HG03175 (cell line): ENCODE results near the gene RAB5B.
"Not testable (repeated sequence)": the region's sequence is repeated elsewhere in the genome, so short reads cannot be mapped to it uniquely, and the experiment has no call there.

ENCODE experiments used
- ATAC-seq: cut with Tn5 transposase; IDR thresholded peaks from one replicate; pipeline ENCODE4 v1.9.1; 2021; ENCODE audit warnings: mild to moderate bottlenecking, moderate library complexity; ENCODE audit not compliant: unreplicated experiment

The RAB5B gene

DNA sequence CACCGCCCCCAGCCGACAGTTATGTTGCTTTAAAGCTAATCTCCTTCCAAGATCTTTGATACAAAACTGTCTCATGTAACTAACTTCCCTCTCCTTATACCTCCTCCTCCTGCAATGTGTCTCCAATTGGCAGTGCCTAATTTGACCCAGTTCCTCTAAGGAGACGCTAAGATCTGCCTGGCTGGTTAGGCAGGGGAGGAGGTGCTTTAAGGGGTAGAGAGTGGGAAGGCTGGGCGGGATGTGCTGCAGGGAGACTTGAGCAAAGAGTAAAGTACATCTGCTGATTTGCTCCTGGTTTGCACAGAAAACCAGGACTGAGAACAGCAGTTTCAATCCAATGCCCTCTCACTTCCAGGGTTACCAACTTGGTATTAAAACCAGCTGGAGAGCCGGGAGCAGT, 39.6 kb downstream of the RAB5B start:
- ATAC-seq, result no peak

GRCh38 chr12:56014205-56014604, 40.3 kb downstream of the RAB5B start:
- ATAC-seq, result no peak

DNA sequence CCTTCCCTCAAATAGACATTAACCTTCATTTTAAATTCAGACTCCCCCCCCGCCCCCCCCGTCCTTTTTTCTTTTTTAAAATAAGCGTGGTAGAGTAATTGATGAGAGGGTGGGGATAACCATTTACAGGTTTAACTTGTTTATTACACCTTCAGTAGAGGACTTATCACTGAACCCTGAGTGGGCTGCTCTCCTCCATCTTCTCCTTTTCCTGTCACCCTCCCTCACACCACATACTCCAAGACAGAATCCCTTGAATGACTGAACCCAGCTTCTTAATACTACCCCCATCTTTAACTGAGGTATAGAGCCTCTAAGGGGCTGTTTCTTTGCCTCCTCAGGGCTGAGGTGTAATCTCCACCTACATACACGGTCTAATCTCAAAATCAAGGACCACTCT, 43.3 kb downstream of the RAB5B start:
- no peak for ATAC-seq

GRCh38 chr12:56018356-56018755, 44.5 kb downstream of the RAB5B start:
- ATAC-seq, result no peak

DNA sequence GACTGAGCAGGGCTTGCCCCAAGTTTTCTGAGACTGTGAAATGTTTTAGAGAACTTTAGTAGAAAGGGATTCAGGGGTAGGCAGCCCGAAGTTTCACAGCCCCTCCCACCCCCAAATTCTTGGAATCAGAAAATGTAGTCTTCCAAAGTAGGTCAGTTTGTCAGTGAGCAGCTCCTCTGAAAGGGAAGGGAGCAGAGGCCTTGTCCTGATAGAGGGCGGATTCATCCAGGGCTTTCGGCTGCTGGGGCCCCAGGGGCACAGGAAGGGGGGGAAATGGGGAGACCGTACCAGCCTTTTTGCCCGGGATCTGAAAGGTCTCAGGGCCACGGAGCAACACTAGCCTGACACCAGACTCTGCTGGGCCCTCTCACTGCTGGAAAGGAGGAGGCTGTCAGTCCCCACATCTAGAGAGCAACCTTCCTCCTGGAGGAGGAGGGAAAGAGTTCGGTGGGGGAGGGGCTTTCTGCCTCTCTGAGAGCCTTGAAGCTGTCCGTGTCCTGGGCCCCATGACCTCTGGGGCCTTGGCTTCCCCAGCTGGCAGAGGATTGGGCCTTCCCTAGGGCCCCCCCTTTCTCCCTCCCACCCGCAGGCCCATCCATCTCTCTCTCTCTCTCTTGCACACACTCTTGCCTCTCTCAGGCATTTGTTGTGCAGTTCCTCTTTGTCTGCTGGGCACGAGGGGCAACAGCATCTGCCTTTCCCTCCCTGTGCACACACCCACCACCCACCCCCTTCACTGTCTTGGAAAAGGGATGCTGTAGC, 46.7 kb downstream of the RAB5B start, which contains the start of gene IKZF4:
Gene IKZF4, plus strand, starts transcription at position 621 of the 762 bp plus-strand sequence. CDS start 451 bp downstream, outside the sequence.
- no peak for ATAC-seq

DNA sequence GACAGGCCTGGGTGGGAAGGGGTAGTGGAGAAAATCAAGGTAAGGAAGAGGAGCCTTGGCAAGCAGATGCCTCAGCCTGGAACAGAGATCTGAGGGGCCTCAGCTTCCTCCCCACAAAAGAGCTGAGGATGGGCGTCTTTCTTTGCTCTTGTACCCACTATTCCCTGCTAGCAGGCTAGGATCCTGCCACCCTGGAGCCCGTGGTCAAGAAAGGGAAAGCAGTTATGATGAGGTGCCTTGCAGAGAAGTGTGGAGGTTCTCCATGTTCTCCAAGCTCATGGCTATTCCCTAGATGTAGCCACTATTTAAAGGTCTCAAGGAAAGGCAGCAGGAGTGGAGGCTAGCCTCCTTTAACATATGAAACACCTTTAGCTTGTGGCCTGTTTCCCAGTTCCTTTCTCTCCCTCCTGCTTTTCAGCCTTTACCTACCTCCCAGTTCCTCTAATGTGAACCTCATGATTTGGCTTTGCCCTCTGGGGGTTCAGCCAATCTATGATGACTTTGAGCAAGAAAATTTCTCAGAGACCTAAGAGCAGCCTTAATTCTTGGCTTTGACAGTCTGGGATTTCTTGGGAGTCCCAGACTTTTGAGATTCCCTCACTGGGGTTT, 48.1 kb downstream of the RAB5B start:
- ATAC-seq, result no peak

GRCh38 chr12:56028511-56029165, 54.8 kb downstream of the RAB5B start:
- no peak for ATAC-seq

- no peak for ATAC-seq
These were observed 55.3 kb downstream of the RAB5B start for GRCh38 chr12:56029166-56029519.

DNA sequence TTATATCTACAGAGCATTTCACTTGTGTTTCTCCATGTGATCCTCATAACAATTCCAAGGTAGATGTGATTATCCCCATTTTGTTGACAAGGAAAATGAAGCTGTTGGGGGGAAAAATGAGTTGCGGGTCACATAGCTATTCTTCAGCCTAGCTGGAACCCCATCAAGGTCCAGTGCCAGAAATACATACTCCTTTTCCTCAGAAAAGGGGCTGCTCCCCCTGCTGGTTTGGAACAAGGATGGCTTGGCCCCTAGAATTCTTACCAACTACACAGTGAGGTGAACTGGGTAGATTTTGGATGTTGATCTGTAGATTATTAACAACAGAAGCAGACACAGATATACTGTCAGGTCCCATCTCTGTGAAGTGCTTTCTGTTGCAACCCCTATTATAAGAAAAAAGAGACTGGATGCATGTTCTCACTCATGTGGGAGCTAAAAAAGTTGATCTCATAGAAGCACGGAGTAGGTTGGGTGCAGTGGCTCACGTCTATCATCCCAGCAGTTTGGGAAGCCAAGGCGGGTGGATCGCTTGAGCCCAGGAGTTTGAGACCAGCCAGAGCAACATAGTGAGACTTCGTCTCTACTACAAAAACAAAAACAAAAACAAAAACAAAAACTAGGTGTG, 55.9 kb downstream of the RAB5B start:
- peak; percentile 60 for ATAC-seq

DNA sequence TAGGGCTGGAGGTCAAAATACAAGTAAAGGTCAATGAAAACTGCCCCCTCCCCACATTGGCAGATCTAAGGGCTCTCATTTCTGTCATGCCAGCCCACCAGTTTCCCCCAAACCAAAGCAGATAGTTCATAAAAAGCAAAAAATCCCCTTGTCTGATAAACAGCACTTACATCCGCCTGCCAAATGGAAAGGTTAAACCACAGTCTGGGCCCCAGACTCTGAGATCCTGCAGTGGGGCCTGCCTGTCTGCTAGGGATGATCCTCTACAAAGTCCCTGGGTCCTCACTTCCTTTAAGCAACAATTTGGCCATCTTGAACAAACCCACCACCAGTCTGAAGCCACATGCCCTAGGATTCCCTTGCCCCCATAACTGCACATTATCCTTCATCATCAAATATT, 58.1 kb downstream of the RAB5B start:
- ATAC-seq, result no peak

GRCh38 chr12:56034586-56035332, 60.9 kb downstream of the RAB5B start:
- ATAC-seq, result no peak

DNA sequence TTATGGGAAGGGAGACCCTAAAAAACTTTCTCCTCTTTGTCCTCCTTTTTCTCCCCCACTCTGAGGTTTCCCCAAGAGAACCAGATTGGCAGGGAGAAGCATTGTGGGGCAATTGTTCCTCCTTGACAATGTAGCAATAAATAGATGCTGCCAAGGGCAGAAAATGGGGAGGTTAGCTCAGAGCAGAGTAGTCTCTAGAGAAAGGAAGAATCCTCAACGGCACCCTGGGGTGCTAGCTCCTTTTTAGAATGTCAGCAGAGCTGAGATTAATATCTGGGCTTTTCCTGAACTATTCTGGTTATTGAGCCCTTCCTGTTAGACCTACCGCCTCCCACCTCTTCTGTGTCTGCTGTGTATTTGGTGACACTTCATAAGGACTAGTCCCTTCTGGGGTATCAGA, 63.3 kb downstream of the RAB5B start:
- ATAC-seq, result no peak

DNA sequence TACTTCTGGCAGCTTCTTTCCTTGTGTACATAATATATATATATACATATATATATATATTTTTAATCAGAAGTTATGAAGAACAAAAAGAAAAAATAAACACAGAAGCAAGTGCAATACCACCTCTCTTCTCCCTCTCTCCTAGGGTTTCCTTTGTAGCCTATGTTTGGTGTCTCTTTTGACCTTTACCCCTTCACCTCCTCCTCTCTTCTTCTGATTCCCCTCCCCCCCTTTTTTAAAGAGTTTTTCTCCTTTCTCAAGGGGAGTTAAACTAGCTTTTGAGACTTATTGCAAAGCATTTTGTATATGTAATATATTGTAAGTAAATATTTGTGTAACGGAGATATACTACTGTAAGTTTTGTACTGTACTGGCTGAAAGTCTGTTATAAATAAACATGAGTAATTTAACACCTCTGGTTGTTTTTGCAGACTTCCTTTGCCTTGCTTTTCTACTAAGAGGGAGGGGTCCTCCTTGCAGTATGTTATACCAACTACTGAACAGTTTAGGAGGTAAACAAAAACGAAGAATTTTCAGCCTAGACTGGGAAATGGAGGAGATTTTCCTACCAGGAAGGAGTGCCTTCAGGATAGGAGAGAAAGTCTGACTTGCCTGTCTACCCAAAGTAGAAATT, 64.3 kb downstream of the RAB5B start:
- no peak for ATAC-seq

- no peak for ATAC-seq
These were observed 66.3 kb downstream of the RAB5B start for GRCh38 chr12:56040151-56040550.

DNA sequence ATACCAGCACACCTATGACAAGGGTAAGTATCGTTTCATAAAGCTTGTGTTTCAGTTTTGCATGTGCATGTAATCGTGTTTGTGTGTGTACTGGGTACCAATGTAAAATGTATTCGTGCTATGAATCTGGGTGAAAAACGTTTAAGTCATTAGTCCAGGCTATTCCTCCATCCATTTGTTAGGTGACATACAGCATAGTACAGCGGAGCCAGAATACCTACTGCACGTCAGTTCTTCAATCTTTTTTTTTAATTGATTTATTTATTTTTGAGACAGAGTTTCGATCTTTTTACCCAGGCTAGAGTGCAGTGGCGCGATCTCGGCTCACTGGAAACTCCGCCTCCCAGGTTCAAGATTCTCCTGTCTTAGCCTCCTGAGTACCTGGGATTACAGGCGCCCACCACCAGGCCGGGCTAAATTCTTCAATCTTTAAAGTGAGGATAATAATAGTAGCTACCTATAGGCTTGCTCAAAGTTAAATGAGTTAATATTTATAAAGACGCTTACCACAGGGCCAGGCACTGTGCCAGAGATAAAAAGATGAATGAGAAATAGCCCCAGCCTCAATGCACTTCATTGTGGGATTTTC, 67.2 kb downstream of the RAB5B start:
- peak; percentile 10 for ATAC-seq

DNA sequence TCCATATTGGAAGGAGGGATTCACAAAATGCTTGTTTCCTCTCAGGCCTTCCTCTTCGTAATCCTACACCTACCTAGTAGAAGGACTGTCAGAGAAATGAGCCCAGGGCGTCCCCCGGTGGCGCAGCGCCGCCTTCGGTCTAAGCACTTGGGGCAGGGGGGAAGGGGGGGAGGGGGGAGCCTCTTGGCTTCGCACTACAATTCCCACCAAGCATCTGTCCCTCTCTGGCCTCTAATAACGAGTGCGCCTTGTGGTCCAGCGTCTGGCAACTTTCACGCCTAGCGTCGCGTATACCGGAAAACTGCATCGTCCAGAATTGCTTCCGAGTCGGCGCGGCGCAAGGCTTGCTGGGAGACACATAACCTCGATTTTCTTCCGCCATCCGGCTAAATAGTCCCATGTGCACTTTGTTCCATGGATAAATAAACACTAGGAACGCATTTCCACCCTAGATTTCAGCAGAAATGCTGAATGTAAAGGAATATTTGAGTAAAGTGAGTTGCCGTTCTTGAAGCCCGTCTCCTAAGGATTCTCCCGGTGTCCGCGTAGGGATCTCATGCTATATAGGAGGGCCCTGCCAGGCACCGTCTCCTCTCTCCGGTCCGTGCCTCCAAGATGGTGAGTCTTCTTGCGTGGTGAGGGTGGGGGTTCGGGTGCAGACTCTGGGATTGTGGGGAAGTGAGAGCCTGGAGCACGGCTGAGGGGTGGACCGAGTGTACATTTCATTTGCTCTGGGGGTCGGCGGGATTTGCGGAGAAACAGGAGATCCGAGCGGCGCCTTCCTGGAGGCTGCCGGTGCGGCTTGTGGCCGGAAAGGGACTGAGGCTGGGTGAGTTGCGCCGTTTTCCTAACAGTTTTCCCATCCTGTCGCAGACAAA, 67.9 kb downstream of the RAB5B start, which contains the start of gene RPS26:
Gene RPS26, plus strand, starts transcription at position 367 of the 878 bp plus-strand sequence. Its CDS starts 249 bp downstream, at position 616.
- peak; percentile 95 for ATAC-seq

DNA sequence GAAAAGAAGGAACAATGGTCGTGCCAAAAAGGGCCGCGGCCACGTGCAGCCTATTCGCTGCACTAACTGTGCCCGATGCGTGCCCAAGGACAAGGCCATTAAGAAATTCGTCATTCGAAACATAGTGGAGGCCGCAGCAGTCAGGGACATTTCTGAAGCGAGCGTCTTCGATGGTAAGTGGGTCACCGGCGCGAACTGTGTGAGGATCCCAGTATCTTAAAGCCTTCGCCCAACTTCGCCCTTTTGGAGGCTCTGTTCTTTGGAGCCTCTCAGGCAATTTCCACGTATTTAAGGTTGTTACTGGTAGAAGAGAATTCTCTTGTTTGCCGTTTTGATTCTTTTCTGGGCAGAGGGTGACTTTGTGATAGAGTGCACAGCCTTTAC, 68.5 kb downstream of the RAB5B start:
- ATAC-seq, result not testable (repeated sequence)

DNA sequence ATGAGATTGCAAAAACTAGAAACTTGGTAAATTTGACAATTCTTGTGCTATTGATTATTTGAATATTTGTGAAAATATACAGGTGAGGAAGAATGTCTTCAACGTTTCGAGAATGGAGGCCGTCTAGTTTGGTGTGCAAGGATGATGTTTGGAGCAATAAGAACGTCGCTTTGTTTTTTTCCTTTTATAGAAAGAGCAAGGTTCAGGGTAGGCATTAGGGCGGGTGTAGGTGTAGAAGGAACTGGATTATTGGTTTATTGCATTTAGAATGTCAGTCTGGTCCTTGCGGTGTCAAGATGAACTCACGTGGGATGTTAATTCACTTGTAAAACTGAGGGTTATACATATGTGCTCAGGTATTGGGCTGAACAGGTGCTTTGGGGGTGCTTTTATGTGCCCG, 69.0 kb downstream of the RAB5B start:
- no peak for ATAC-seq
